ENCODE results near the gene CCDC90B. TPM values are rescaled to one million over a fixed set of nuclear protein-coding genes. Genes with fewer than 3 reads are reported as not detected.

The CCDC90B gene
- total RNA-seq, 4 donors from 2014 or later, result 31.0 to 56.5 (median 40.1) TPM

DNA sequence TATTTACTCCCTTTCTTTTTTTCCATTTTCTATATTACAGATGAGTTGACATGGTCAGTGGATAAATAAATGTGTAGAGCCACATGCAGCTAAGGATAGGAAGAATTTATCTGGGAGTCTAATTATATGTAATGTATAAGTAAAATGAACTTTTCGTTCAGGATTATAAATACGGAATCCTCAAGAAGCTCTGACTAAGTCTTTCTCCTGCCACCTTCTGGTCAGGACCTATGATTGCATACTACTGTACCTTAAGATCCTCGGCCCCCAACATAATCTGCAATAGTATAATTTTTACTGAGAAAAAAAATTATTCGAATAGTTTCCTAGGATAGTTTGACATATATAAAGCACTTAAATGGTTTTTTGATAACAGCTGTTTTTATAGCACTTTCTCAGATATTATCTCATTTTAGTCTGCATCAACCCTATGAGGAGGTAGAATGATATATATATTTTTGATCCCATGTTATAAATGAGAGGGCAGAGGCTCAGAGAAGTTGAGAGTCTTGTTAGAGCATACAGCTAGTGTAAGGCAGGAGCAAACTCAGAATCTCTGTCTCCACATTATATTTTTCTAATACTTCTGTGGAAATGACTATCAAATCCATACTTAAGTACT lies 36.1 kb downstream of the CCDC90B start:
- DNase-seq (ENCODE audit: low spot score in 2 of 2), result peak in 1 of 2 donors; percentile 7
- H3K9me3 ChIP-seq, result no peaks in the 10 kb centered on the region
- WGBS, 2 donors, result 8% methylated on average over 4 of the region's 4 CpGs
- no peak overlapping the region for H3K4me3 ChIP-seq
- H3K36me3 ChIP-seq, result peaks cover 0 to 16% (median 0%) of the 10 kb centered on the region in 3 donors
- H3K27me3 ChIP-seq, result no peaks in the 10 kb centered on the region
- no peak overlapping the region for H3K27ac ChIP-seq
- no peak for TF ChIP-seq EP300 (IDR thresholded peaks at IDR 0.05)
- TF ChIP-seq CTCF (IDR thresholded peaks at IDR 0.05), result peak; percentile 49 to 69 (median 58)
- TF ChIP-seq POLR2A (IDR thresholded peaks at IDR 0.05), result no peak
- H3K4me1 ChIP-seq, result peaks cover 0 to 7% (median 0%) of the 10 kb centered on the region in 4 donors

GRCh38 chr11:83249445-83249844 lies 36.7 kb downstream of the CCDC90B start:
- 89 to 97% methylated on average over 1 of the region's 1 CpG for WGBS, 2 donors
- Histone ChIP-seq H3K4me1 (peaks cover 0 to 7% (median 0%) of the 10 kb centered on the region in 4 donors), H3K36me3 (peaks cover 0 to 11% (median 0%) of the 10 kb centered on the region in 3 donors), H3K9me3 (no peaks in the 10 kb centered on the region), H3K27me3 (no peaks in the 10 kb centered on the region), H3K27ac (no peak overlapping the region), H3K4me3 (no peak overlapping the region)
- TF ChIP-seq POLR2A (IDR thresholded peaks at IDR 0.05) (no peak), EP300 (IDR thresholded peaks at IDR 0.05) (no peak)
- DNase-seq (ENCODE audit: low spot score in 2 of 2), result no peak

GRCh38 chr11:83241291-83241946 lies 44.7 kb downstream of the CCDC90B start:
- no peak overlapping the region for H3K27ac ChIP-seq
- no peaks in the 10 kb centered on the region for H3K9me3 ChIP-seq
- no peaks in the 10 kb centered on the region for H3K27me3 ChIP-seq
- H3K36me3 ChIP-seq, result peaks cover 0 to 6% (median 0%) of the 10 kb centered on the region in 3 donors
- peak in 1 of 2 donors; percentile 67 for DNase-seq (ENCODE audit: low spot score in 2 of 2)
- no peaks in the 10 kb centered on the region for H3K4me1 ChIP-seq
- 21 to 24% methylated on average over 5 of the region's 5 CpGs for WGBS, 2 donors
- H3K4me3 ChIP-seq, result no peak overlapping the region
- TF ChIP-seq EP300 (IDR thresholded peaks at IDR 0.05), result no peak
- TF ChIP-seq CTCF (IDR thresholded peaks at IDR 0.05), result peak; percentile 10 to 27 (median 22)

DNA sequence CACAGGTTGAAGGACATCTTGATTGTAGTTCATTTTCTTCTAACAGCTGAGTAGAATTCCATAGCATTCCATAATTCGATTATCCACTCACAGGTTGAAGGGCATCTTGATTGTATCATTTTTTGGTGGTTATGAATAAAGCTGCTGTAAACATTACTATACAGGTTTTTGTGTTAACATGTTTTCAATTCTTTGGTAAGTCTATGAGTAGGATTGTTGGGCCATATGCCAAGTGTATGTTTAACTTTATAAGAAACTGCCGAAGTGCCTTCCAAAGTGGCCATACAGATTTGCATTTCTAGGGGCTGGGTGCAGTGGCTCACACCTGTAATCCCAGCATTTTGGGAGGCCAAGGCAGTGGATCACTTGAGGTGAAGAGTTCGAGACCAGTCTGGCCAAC lies 48.1 kb downstream of the CCDC90B start:
- TF ChIP-seq CTCF (IDR thresholded peaks at IDR 0.05) (no peak), EP300 (IDR thresholded peaks at IDR 0.05) (no peak)
- H3K4me1 ChIP-seq, result no peaks in the 10 kb centered on the region
- 60 to 76% methylated on average over 3 of the region's 3 CpGs for WGBS, 2 donors
- no peaks in the 10 kb centered on the region for H3K9me3 ChIP-seq
- no peaks in the 10 kb centered on the region for H3K36me3 ChIP-seq
- H3K27ac ChIP-seq, result no peak overlapping the region
- no peak overlapping the region for H3K4me3 ChIP-seq
- H3K27me3 ChIP-seq, result no peaks in the 10 kb centered on the region
- DNase-seq (ENCODE audit: low spot score in 2 of 2), result no peak

GRCh38 chr11:83235825-83236224 lies 50.3 kb downstream of the CCDC90B start:
- Histone ChIP-seq H3K27ac (no peak overlapping the region), H3K4me3 (no peak overlapping the region), H3K27me3 (no peaks in the 10 kb centered on the region), H3K4me1 (no peaks in the 10 kb centered on the region), H3K9me3 (no peaks in the 10 kb centered on the region), H3K36me3 (peaks cover 0 to under 1% (median 0%) of the 10 kb centered on the region in 3 donors)
- WGBS, 2 donors, result 63 to 75% methylated on average over 1 of the region's 1 CpG
- TF ChIP-seq CTCF (IDR thresholded peaks at IDR 0.05) (no peak), POLR2A (IDR thresholded peaks at IDR 0.05) (no peak), EP300 (IDR thresholded peaks at IDR 0.05) (no peak)
- DNase-seq (ENCODE audit: low spot score in 2 of 2), result no peak

All from tibial nerve (tissue), 4 donors.